Neural cell (in vitro differentiated cells): ENCODE results near the gene FCAR. TPM values are rescaled to one million over a fixed set of nuclear protein-coding genes. Genes with fewer than 3 reads are reported as not detected.

Experiments used
- H2AFZ ChIP-seq: fragments of 200-600, 300-800 bp; sonication (generic), shearing (Covaris generic); 2 replicates; pipeline ENCODE4 v1.6.0; 2014; ENCODE audit warnings: low read depth, mild to moderate bottlenecking, antibody characterized with exemption, low read length, moderate library complexity
- H3F3A ChIP-seq: fragments of 200-600 bp; shearing (Covaris generic); 2 replicates; pipeline ENCODE4 v1.6.1; 2016; ENCODE audit warnings: mild to moderate bottlenecking, moderate library complexity, mixed read lengths, antibody characterized with exemption, low read length; ENCODE audit not compliant: insufficient read depth, poor library complexity, severe bottlenecking
- H3K27ac ChIP-seq: fragments of 200-600, 300-800 bp; sonication (generic), shearing (Covaris generic); 2 replicates; pipeline ENCODE4 v1.5.1; 2014; ENCODE audit warnings: mild to moderate bottlenecking, low read length, moderate library complexity
- H3K27me3 ChIP-seq: fragments of 300-800, 200-600 bp; sonication (generic), shearing (Covaris generic); 2 replicates; pipeline ENCODE4 v1.6.0; 2014; ENCODE audit warnings: mild to moderate bottlenecking, low read depth, low read length, moderate library complexity; ENCODE audit not compliant: insufficient read depth
- H3K36me3 ChIP-seq: fragments of 300-800, 200-600 bp; sonication (generic), shearing (Covaris generic); 2 replicates; pipeline ENCODE4 v1.5.1; 2014; ENCODE audit warnings: mild to moderate bottlenecking, antibody characterized with exemption, low read length, moderate library complexity; ENCODE audit not compliant: insufficient read depth
- H3K4me2 ChIP-seq: fragments of 300-800, 200-600 bp; sonication (generic), shearing (Covaris generic); 2 replicates; pipeline ENCODE4 v1.6.0; 2014; ENCODE audit warnings: mild to moderate bottlenecking, low read length
- H3K4me3 ChIP-seq: fragments of 300-800, 200-600 bp; sonication (generic), shearing (Covaris generic); 2 replicates; pipeline ENCODE4 v1.5.1; 2014; ENCODE audit warnings: mild to moderate bottlenecking, low read length, moderate library complexity
- H3K79me2 ChIP-seq: fragments of 200-600 bp; shearing (Covaris generic); replicated peaks from 2 replicates; pipeline ENCODE4 v1.6.0; 2014; ENCODE audit warnings: mild to moderate bottlenecking, low read length, moderate library complexity; ENCODE audit not compliant: insufficient read depth
- H3K9ac ChIP-seq: fragments of 300-800, 200-600 bp; sonication (generic), shearing (Covaris generic); 2 replicates; pipeline ENCODE4 v1.6.1; 2016; ENCODE audit warnings: mild to moderate bottlenecking, low read length, mixed read lengths
- H3K9me2 ChIP-seq: fragments of 200-600 bp; shearing (Covaris generic); 2 replicates; pipeline ENCODE4 v1.6.1; 2016; ENCODE audit warnings: mild to moderate bottlenecking, low read length, mixed read lengths; ENCODE audit not compliant: insufficient read depth
- H3K9me3 ChIP-seq: fragments of 200-600, 300-800 bp; sonication (generic), shearing (Covaris generic); 2 replicates; pipeline ENCODE4 v1.6.1; 2016; ENCODE audit warnings: mild to moderate bottlenecking, mixed run types, low read length, moderate library complexity, mixed read lengths
- H4K20me1 ChIP-seq: fragments of 200-600 bp; shearing (Covaris generic); 2 replicates; pipeline ENCODE4 v1.6.1; 2016; ENCODE audit warnings: mild to moderate bottlenecking, mixed run types; ENCODE audit not compliant: insufficient read depth
- EP300 ChIP-seq: fragments of 450-650 bp; conservative IDR thresholded peaks from 2 replicates; pipeline ENCODE4 v1.6.1; 2014; ENCODE audit warnings: antibody characterized with exemption, mild to moderate bottlenecking, moderate library complexity; ENCODE audit not compliant: poor library complexity, severe bottlenecking
- EZH2 ChIP-seq: fragments of 200-600, 300-800 bp; shearing (Covaris generic), sonication (generic); IDR thresholded peaks from 2 replicates; pipeline ENCODE4 v1.6.1; 2014; ENCODE audit warnings: antibody characterized with exemption, low read length, borderline replicate concordance, mild to moderate bottlenecking; ENCODE audit not compliant: insufficient read depth, poor library complexity, severe bottlenecking
- MXI1 ChIP-seq: fragments of 450-650 bp; conservative IDR thresholded peaks from 2 replicates; pipeline ENCODE4 v1.6.1; 2014; ENCODE audit warnings: antibody characterized with exemption, mild to moderate bottlenecking; ENCODE audit not compliant: poor library complexity, severe bottlenecking
- POLR2AphosphoS5 ChIP-seq: IDR thresholded peaks from 2 replicates; pipeline ENCODE4 v1.6.1; 2012
- RAD21 ChIP-seq: fragments of 450-650 bp; conservative IDR thresholded peaks from 2 replicates; pipeline ENCODE4 v1.6.1; 2014; ENCODE audit warnings: antibody characterized with exemption, mild to moderate bottlenecking, moderate library complexity
- SMC3 ChIP-seq: fragments of 450-650 bp; conservative IDR thresholded peaks from 2 replicates; pipeline ENCODE4 v1.6.1; 2014; ENCODE audit warnings: antibody characterized with exemption, mild to moderate bottlenecking, moderate library complexity; ENCODE audit not compliant: poor library complexity
- TAF1 ChIP-seq: IDR thresholded peaks from 2 replicates; pipeline ENCODE4 v1.6.1; 2012; ENCODE audit warnings: low read depth
- polyA plus RNA-seq: library from polyadenylated mRNA; depleted of rRNA; stranded (reverse); fragments of >200 nt; gene quantifications from 2 replicates; pipeline ENCODE4 v1.2.3, GENCODE V29; 2014
- TF ChIP-seq, protein P1 (sequence below): fragments of 450-650 bp; IDR thresholded peaks from 2 replicates; pipeline ENCODE4 v1.5.1; 2014; ENCODE audit warnings: antibody characterized with exemption, mild to moderate bottlenecking, moderate library complexity; ENCODE audit not compliant: poor library complexity, severe bottlenecking
- TF ChIP-seq, protein P2 (sequence below): IDR thresholded peaks from 2 replicates; pipeline ENCODE4 v1.6.1; 2012; ENCODE audit warnings: borderline replicate concordance

FCAR gene
- polyA plus RNA-seq, 1 donor from 2014 or later, result not detected

DNA sequence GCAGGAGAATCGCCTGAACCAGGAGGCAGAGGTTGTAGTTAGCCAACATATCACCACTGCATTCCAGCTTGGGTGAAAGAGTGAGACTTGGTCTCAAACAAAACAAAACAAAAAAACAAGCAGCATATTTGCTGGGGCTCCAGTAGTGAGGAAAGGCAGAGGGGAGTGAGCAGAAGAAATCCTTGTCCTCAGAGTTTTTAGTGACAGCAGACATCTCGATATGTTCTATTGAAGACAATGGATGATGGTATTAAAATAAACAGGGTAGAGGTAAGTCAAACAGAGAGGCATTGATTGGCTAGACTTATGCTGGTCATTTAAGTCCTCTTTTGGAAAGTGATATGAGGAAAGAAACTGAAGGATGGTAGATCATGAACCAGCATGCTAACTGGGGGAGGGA, 54.3 kb downstream of the FCAR start:
- H3K9ac ChIP-seq, result no peak overlapping the region
- TF ChIP-seq, protein P1, sequence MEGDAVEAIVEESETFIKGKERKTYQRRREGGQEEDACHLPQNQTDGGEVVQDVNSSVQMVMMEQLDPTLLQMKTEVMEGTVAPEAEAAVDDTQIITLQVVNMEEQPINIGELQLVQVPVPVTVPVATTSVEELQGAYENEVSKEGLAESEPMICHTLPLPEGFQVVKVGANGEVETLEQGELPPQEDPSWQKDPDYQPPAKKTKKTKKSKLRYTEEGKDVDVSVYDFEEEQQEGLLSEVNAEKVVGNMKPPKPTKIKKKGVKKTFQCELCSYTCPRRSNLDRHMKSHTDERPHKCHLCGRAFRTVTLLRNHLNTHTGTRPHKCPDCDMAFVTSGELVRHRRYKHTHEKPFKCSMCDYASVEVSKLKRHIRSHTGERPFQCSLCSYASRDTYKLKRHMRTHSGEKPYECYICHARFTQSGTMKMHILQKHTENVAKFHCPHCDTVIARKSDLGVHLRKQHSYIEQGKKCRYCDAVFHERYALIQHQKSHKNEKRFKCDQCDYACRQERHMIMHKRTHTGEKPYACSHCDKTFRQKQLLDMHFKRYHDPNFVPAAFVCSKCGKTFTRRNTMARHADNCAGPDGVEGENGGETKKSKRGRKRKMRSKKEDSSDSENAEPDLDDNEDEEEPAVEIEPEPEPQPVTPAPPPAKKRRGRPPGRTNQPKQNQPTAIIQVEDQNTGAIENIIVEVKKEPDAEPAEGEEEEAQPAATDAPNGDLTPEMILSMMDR, result no peak
- TF ChIP-seq MXI1, result no peak
- no peak for TF ChIP-seq TAF1
- TF ChIP-seq SMC3, result no peak
- TF ChIP-seq, protein P2, sequence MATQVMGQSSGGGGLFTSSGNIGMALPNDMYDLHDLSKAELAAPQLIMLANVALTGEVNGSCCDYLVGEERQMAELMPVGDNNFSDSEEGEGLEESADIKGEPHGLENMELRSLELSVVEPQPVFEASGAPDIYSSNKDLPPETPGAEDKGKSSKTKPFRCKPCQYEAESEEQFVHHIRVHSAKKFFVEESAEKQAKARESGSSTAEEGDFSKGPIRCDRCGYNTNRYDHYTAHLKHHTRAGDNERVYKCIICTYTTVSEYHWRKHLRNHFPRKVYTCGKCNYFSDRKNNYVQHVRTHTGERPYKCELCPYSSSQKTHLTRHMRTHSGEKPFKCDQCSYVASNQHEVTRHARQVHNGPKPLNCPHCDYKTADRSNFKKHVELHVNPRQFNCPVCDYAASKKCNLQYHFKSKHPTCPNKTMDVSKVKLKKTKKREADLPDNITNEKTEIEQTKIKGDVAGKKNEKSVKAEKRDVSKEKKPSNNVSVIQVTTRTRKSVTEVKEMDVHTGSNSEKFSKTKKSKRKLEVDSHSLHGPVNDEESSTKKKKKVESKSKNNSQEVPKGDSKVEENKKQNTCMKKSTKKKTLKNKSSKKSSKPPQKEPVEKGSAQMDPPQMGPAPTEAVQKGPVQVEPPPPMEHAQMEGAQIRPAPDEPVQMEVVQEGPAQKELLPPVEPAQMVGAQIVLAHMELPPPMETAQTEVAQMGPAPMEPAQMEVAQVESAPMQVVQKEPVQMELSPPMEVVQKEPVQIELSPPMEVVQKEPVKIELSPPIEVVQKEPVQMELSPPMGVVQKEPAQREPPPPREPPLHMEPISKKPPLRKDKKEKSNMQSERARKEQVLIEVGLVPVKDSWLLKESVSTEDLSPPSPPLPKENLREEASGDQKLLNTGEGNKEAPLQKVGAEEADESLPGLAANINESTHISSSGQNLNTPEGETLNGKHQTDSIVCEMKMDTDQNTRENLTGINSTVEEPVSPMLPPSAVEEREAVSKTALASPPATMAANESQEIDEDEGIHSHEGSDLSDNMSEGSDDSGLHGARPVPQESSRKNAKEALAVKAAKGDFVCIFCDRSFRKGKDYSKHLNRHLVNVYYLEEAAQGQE, result no peak
- no peak for TF ChIP-seq EZH2
- no peak for TF ChIP-seq RAD21
- no peak for TF ChIP-seq POLR2AphosphoS5
- no peak for TF ChIP-seq EP300
- H3K4me2 ChIP-seq, result no peak overlapping the region
- no peak overlapping the region for H2AFZ ChIP-seq
- no peaks in the 10 kb centered on the region for H3K27me3 ChIP-seq
- no peak overlapping the region for H3K4me3 ChIP-seq
- H3K79me2 ChIP-seq, result no peaks in the 10 kb centered on the region
- H3F3A ChIP-seq, result no peaks in the 10 kb centered on the region
- H4K20me1 ChIP-seq, result no peaks in the 10 kb centered on the region
- H3K9me3 ChIP-seq, result no peaks in the 10 kb centered on the region
- no peak overlapping the region for H3K27ac ChIP-seq
- H3K36me3 ChIP-seq, result no peaks in the 10 kb centered on the region
- no peaks in the 10 kb centered on the region for H3K9me2 ChIP-seq

DNA sequence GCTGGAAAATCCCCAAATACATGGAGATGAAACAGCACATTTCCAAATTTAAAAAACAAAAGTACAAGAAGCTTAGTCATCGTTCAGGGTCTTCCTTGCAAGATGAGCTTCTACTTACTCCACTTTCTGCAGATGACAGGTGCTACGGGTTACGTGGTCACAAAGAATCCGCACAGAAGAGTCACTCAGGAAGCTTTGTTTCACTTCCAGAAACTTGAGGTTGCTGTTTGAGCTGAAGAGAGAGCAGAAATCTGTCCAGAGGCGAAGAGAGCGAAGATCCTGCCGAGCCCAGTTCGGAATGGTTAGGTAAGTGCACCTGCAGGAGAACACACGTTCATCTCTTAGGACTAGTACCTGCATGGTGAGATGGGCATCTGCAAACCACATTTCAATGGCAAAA, 63.9 kb downstream of the FCAR start:
- no peak overlapping the region for H3K4me2 ChIP-seq
- H3K79me2 ChIP-seq, result no peaks in the 10 kb centered on the region
- no peaks in the 10 kb centered on the region for H3F3A ChIP-seq
- no peak overlapping the region for H3K4me3 ChIP-seq
- no peak overlapping the region for H2AFZ ChIP-seq
- TF ChIP-seq EZH2, result no peak
- no peak for TF ChIP-seq POLR2AphosphoS5
- TF ChIP-seq, protein P1, result no peak
- no peak for TF ChIP-seq MXI1
- TF ChIP-seq, protein P2, result no peak
- no peak for TF ChIP-seq RAD21
- TF ChIP-seq TAF1, result no peak
- TF ChIP-seq EP300, result no peak
- no peak for TF ChIP-seq SMC3
- no peak overlapping the region for H3K27ac ChIP-seq
- H3K9me3 ChIP-seq, result no peaks in the 10 kb centered on the region
- no peaks in the 10 kb centered on the region for H4K20me1 ChIP-seq
- no peaks in the 10 kb centered on the region for H3K27me3 ChIP-seq
- H3K9ac ChIP-seq, result no peak overlapping the region
- H3K9me2 ChIP-seq, result no peaks in the 10 kb centered on the region
- H3K36me3 ChIP-seq, result no peaks in the 10 kb centered on the region
